GM19043 (cell line): ENCODE data around the gene LEMD2.
A peak's percentile ranks its signal among the peaks of the same experiment; 100 is the strongest.
"Not testable (repeated sequence)": the region's sequence is repeated elsewhere in the genome, so short reads cannot be mapped to it uniquely, and the experiment has no call there.

Source experiments
- ATAC-seq: cut with Tn5 transposase; IDR thresholded peaks from one replicate; pipeline ENCODE4 v1.9.1; 2021; ENCODE audit warnings: low read depth; ENCODE audit not compliant: unreplicated experiment

LEMD2 gene

DNA sequence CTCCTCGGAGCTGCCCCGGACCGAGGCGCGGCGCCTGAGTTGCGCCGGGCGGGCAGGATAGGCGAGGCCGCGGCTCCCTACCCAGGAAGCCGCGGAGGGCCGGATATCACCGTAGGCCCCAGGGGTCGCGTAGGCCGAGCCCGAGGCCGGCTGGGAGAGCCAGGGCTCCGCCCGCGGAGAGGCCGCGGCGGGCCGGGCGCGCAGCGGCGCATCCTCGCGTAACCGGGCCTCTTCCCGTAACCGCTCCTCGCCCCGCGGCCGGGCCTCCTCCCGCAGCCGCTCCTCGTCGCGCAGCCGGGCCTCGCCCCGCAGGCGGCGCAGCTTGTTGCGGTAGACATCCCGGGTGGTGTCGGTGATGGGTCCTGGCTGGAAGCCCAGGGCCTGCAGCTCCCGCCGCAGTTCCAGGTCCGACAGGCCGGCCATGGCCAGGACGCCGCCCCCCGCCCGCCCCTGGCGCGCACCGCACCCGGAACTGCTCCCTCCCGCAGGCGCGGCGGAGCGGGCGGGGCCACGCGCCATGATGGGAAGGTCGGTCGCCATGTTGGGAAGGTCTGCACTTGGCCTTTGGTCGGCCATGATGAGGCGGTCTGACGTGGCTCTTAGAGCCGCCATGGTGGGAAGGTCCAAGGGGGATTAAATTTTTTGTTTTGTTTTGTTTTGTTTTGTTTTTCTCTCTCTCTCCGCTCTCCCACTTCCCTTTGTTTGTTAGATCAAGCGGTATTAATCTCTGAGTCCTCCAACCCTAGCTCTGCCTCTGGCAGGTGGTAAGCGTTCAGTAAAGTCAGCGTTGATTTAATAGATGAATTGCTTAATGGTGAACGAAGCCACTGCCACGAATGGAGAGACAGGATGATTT, at the start of gene LEMD2:
Gene LEMD2 (minus strand): TSS at position 437 of the 856 bp plus-strand sequence. CDS start 14 bp downstream, at position 423.
- ATAC-seq = peak; percentile 83

DNA sequence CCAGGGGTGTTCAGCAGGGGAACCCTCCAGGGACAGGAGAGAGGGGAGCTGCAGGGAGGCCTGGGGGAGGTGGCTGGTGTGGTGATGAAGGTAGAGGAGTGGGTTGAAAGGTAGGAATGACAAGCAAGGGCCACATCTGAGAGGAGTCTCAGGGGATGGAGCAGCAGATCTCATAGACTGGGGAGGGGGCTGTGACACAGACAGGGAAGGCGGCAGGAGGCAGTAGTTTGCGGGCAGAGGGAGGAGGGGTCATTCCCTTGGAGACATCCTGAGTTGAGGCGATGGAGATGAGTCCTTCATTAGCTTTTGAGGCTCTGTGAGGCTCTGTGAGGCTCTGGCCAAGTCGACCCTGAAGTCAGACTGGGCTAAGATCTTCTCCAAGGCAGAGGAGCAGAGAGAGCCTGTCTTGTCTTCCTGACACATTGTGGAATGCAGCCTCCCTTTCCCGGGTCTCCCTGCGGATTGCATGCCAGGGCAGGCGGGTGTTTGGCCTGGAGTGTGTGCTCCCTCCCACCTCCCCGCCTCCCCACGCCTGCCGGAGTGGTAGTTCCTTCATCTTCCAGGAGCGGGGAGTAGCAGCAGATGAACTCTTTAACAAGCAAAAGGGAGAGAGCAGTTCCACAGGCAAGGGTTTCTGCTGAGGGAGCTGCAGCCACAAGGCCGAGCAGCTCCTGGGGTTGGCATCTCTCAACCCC, 49.2 kb upstream of the LEMD2 start:
- ATAC-seq = no peak

DNA sequence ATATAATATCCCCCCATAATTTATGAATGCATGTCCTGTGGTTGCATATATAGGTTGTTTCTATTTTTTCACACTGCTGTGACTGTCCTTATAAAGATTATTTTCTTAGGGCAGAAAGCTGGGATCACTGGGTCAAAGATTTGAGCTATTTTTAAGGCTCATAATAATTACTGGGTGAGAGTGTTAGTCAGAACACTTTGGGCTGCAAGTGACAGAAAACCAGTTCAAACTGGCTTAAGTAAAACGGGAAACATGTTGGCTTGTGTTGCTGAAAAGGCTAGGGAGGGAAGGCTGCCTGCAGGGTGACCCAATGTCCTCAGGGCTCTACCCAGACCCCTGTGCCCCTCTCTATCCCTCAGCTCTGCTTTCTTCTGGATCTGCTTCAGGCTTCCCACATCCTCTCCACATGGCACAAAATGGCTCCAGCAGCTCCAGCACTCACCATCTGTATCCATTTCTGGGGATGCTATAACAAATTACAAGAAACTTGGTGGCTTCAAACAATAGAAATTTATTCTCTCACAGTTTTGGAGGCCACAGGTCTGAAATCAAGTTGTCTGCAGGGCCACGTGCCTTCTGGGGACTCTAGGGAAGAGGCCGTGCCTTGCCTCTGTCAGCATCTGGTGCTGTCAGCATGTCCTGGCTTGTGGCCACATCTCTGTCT, 48.0 kb upstream of the LEMD2 start:
- no peak for ATAC-seq

DNA sequence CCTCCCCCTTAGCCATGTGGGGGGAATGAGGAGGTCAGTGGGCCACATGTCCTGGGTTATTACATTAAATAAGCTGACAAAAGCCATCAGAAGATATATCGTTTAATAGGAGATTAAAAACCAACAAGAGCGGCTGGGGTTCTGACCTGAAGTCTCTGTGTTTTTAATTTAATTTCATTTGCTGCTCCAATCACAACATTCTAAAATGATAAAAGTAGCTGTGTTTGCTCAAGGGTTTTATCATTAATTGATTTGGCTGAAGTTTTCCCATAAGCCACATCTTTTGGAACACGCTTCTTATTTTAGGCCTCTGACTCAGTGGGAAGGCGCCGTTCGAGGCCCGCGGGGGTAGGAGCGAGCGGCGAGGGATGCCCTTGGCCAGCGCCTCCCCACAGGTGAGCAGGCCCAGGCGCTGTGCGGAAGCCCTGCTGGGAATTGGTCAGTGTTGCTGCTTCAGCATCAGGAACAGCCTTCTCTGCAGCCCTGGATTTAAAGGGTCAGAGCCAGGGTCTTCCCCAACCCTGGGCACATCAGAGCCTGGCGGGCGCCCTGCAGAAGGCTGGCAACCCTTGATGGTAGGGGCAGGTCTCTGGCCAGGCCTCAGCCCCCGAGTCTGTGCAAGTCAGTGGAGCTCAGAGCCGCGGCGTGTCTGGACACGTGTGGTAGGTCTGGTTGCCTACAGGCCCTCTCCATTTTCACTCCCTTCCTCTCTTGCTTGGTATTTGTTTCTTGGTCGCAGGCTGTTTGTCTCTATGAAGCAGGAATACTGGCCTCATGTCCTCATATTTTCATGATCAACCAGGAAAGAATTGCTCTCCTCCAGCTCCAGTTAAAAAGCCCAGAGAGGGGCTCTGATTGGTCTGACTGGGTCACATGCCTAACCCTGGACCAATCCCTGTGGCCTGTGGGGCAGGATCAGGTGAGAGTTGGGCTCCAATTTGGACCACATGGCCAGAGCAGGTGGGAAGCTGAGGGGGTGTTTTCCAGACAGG, 45.8 kb upstream of the LEMD2 start:
- ATAC-seq = no peak

DNA sequence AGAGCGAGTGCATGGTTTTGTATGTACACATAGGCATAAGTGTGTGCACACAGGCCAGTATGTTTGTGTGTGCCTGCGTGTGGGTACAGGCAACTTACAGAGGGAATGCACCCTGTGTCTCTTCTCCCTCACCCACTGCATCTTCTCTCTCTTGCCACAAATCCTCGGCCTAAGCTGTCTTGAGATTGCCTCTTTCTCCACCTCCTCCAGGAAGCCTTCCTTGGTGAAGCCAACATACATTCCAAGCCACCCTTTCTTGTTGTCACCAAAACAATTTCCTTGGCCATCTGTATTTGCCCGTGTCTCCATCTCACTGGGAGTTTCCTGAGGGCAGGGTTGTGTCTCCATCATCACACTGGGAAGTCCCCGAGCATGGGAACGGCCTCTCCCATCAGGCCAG, 44.7 kb upstream of the LEMD2 start:
- no peak for ATAC-seq

DNA sequence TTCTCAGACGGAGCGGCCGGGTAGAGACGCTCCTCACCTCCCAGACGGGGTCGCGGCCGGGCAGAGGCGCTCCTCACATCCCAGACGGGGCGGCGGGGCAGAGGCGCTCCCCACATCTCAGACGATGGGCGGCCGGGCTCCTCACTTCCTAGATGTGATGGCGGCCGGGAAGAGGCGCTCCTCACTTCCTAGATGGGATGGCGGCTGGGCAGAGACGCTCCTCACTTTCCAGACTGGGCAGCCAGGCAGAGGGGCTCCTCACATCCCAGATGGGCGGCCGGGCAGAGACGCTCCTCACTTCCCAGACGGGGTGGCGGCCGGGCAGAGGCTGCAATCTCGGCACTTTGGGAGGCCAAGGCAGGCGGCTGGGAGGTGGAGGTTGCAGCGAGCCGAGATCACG, 43.9 kb upstream of the LEMD2 start:
- ATAC-seq = not testable (repeated sequence)

DNA sequence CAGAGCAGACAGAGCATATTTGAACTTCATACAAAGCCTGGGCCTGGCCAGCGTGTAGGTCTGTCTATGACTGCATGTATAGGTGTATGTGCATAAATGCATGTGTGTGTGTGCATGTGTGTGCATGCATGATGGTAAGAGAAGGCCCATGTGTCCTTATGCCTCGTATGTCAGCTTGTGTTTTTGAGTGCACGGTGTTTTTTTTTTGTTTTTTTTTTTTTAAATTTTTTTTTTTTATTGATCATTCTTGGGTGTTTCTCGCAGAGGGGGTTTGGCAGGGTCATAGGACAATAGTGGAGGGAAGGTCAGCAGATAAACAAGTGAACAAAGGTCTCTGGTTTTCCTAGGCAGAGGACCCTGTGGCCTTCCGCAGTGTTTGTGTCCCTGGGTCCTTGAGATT, 42.8 kb upstream of the LEMD2 start:
- ATAC-seq = not testable (repeated sequence)

DNA sequence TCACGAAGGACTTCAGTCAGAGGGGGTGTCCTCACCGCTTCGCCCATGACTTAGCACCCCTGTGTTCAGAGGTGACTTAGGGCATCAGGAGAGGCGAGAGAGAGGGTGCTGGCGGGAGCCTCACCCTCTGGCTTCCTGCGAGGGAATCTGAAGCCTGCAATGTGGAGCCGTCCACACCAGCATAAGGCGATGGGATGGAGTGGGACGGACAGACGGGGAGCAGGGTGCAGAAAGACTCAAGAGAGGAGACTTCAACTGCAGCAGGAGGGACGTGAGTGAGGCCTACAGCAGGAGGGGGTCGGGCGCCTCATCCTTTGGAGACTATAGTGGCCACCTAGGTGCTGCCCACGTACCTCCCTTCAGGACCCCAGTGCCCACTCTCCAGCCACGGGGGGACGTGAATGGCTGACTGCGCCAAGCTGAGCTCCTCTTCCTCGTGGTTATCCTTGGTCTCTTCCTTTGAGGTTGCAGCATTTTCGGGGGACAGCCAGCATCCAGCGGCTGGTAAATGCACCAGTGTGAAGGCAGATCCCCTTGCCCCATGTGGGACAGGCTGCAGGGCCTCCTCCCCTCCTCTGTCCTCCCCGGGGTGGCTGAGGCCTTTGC, 41.8 kb upstream of the LEMD2 start:
- no peak for ATAC-seq

DNA sequence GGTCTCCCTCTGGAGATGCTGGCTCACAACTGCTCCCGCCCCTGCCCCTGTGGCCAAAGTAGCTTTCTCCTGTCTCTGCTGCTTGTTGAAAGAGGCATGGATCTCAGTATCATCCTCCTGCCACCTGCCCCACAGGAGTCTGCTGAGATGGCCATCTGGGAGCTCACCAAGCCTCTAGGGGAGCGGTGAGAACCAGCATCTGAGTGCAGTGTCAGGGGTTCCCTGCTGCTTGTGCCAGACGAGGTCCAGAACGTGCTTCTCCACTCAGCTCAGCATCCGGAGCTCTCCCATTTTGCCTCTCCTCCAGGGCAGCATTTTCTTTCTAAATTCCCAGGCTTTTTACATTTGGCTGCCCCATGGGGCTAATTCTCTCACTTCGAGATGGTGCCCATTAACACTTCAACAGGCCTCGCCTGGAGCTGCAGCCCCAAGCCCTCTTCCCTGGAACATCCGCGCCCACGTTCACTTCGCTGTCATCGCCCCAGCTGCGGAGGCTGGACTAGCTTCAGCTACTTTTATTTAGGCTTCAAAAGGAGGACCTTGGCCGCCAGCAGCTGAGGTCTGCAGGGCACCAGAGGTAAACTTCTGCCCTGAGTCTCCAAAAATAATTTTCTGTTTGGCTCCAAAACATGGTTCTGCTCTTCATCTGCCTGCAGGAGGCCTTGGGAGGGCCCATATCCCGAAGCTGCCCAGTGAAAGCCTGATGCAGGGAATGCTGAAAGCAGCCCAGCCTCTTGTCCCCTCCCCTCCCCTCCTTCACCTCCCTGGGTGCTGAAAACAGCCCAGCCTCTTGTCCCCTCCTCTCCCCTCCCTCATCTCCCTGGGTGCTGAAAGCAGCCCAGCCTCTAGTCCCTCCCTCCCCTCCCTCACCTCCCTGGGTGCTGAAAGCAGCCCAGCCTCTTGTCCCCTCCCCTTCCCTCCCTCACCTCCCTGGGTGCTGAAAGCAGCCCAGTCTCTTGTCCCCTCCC, 40.1 kb upstream of the LEMD2 start:
- no peak for ATAC-seq

DNA sequence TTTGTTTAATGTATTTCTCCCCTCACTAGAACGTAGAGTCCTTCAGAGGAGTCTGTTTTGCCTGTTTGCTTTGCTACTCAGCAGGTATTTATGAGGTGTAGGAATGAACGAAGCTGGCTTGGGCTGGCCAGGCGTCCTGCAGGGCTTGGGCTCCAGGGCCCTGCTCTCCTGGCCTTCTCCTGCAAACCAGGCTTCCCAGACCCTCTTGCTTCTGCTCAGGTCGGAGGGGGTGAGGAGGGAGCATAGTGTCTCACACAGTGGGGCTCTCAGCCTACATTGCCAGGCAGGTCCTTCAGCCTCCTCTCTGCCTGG, 39.5 kb upstream of the LEMD2 start:
- no peak for ATAC-seq

DNA sequence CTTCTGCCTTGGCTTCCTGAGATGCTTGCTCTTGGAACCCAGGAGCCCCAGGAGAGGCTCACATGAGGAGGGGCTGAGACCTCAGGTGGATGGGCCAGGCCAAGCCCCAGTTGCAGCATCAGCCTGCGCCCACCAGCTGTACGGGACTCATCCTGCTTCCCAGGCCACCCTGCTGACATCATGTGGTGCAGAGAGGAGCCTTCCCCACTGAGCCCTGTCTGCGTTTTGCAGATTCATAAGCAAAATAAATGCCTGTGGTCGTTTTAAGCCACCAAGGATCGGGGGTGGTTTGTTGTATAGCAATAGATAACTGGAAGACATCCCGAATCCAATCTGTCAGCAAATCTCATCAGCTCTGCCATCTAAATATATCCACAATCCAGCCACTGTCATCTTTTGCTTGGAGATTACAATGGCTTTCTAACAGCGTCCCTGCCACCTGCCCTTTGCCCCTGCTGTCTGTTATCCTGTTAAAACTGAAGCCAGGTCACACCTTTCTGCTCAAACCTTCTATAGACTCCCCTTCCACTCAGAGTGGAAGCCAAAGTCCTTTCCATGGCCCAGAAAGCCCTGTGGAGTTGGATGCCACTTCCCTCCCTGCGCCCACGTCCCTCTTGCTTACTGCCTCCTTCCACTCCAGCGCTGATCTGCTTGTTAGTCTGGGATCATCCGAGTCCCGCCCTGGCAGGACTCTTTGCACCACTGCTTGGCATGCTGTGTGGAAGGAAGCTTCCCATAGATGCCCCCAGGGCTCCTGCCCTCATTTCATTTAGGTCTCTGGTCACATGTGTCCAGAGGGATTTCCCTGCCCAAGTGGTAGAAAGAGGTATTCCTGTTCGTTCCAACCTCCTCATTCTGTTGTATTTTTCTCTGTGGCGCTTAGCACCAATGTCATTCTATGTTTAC, 38.9 kb upstream of the LEMD2 start:
- ATAC-seq = no peak

DNA sequence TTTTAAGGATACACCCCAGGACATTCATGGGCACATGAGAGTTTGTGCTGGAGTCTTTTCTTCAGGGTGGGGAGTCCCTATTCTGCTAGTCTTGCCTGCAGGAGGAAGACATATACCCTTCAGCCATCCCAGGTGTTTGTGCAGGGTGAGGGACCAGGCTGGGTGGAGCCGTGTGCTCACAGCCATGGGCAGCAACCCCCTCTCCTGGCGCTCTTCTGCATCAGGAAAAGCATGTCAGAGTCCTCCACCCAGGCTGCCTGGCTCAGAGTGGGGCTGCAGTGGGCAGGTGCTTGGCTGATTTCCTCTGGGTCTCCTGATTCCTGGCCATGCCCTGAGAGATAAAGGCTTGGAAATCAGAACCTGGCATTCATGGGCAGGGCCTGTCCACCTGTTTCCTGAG, 37.6 kb upstream of the LEMD2 start:
- ATAC-seq = no peak

DNA sequence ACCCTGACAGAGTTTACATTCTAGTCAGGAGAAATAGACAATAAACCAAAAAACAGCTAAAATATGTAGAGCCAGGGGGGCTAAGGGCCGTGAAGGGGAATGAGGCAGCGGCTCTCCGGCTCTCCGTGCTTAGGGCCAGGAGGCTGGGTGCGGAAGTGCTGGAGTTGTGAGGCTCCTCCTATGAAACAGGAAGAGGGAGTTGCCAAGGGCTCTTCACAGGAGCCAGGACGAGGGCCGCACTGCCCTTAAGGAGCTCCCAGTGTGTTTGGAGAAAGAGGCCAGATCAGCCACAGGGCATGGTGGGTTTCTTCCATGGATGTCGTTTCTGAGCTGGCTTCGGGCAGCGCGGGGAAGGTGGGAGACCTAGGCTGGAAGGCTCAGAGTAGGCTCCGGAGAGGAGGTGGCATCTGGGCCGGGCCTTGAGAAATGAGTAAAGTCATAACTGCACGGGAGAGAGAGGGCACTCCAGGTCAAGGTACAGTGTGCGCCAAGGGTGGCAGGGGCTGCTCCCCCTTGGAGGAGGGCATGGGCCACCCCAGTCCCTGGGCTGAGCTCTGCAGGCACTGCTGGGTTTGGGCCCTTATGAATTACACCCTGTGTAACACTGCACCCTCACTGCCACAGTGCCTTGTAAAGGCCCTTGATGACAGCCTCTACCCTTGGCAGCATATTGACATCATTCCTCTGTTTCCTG, 35.7 kb upstream of the LEMD2 start:
- no peak for ATAC-seq

DNA sequence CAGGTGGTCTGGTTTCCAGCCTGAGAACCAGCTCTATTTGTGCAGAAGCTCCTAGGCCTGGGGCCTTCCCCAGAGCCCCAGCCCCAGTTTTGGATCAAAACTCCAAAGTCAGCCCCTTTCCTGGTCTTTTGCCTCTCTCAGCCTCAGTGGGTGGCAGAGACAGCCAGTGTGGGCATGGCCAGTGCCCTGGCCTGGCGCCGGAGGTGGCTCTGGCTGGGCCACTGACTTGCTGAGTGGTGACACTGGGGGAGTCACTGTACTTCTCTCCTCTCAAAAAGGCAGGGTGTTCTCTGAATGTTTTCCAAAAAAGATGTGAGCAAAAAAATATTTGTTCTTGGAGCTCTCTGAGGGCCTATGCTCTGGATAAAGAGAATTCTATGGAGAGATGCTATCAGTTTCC, 34.9 kb upstream of the LEMD2 start:
- no peak for ATAC-seq

DNA sequence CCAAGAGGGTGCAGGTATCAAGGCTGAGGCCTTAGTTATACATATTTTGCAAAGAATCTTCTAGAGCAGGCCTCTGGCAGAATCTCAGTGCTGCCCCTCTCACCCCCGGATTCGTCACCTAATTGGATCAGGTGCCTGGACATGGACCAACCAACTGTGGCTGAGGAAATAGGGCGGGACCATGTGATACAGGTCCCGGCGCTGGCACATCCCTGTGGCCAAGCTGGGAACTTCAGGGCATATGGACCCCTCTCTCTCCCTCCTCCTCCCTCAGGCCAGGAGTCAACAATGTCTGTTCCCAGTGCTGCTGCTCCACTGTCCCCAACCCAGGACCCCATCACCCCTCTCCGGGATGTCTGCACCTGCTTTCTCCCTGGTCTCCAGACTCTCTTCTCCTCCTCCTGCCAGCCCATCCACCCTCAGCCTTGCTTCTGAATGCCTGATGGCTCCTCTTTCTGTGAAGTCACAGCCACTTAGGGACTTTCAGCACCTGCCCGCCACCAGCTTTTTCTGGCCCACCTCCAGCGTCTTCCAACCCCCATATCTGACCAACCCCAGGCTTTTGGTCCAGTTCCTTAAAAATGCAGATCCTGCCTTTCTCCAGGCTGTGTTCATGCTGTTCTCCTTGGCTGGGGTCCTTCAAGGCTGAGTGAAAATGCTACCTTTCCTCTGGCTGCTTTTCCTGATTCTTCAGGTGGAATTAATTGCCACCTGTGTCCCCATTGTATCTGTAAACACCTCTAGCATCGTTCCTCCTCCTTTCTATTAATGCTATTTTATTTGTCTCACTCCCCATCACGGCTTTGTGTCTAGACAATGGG, 33.9 kb upstream of the LEMD2 start:
- ATAC-seq = no peak

DNA sequence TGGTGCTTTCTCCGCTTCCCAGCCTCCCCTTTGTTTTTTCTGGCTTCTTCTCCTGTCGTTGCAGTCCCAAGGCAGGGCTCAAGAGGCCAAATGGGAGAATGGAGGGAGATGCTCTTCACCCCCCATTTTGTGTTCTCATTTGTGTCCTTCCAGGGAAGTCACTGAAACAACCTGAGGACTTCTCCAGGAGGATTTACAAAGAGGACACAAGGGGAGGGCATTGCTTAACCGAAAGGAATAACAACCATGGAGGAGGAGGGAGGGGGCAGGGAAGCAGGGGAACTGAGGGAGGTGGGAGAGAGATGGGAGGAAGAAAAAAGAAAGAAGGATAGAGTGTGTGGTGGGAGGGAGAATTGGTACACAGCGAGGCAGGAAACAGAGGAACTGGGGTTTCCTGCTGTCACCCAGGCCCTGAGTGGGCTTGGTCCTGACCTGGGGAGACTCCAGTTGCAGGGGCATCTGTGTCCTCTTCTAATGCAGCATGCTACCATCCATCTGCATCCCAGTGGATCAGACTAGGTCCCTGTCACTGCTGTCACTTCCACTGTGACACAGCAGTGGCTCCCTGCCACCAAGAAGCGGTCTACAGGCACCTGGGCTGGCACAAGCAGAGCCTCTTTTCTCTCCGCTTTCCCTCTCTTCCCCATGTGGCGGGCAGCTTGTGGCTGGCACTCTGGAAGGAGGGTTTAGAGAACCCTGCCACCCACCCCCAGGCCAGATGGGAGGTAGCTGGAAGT, 32.0 kb upstream of the LEMD2 start:
- no peak for ATAC-seq
